ENCODE results near the gene CELF2. TPM values are rescaled to one million over a fixed set of nuclear protein-coding genes. Genes with fewer than 3 reads are reported as not detected.

The CELF2 gene
- total RNA-seq, 1 donor from 2014 or later = 33.8 TPM

GRCh38 chr10:11048707-11049278 is 31.1 kb downstream of the CELF2 start:
- TF ChIP-seq, protein P1, sequence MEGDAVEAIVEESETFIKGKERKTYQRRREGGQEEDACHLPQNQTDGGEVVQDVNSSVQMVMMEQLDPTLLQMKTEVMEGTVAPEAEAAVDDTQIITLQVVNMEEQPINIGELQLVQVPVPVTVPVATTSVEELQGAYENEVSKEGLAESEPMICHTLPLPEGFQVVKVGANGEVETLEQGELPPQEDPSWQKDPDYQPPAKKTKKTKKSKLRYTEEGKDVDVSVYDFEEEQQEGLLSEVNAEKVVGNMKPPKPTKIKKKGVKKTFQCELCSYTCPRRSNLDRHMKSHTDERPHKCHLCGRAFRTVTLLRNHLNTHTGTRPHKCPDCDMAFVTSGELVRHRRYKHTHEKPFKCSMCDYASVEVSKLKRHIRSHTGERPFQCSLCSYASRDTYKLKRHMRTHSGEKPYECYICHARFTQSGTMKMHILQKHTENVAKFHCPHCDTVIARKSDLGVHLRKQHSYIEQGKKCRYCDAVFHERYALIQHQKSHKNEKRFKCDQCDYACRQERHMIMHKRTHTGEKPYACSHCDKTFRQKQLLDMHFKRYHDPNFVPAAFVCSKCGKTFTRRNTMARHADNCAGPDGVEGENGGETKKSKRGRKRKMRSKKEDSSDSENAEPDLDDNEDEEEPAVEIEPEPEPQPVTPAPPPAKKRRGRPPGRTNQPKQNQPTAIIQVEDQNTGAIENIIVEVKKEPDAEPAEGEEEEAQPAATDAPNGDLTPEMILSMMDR (IDR thresholded peaks at IDR 0.05) = no peak
- no peak overlapping the region for H3K27ac Mint-ChIP-seq (ENCODE audit: unreplicated experiment)
- no peaks in the 10 kb centered on the region for H3K27me3 Mint-ChIP-seq (ENCODE audit: unreplicated experiment)
- no peak for DNase-seq (ENCODE audit: extremely low spot score, unreplicated experiment)
- H3K9me3 Mint-ChIP-seq (ENCODE audit: unreplicated experiment) = no peaks in the 10 kb centered on the region
- H3K36me3 Mint-ChIP-seq (ENCODE audit: unreplicated experiment) = peaks cover 3% of the 10 kb centered on the region
- peaks cover 4% of the 10 kb centered on the region for H3K4me1 Mint-ChIP-seq (ENCODE audit: unreplicated experiment)
- no peak overlapping the region for H3K4me3 Mint-ChIP-seq (ENCODE audit: unreplicated experiment)

GRCh38 chr10:11049806-11050205 is 32.1 kb downstream of the CELF2 start:
- TF ChIP-seq, protein P1 (IDR thresholded peaks at IDR 0.05) = no peak
- no peaks in the 10 kb centered on the region for H3K27me3 Mint-ChIP-seq (ENCODE audit: unreplicated experiment)
- DNase-seq (ENCODE audit: extremely low spot score, unreplicated experiment) = no peak
- no peak overlapping the region for H3K4me3 Mint-ChIP-seq (ENCODE audit: unreplicated experiment)
- no peaks in the 10 kb centered on the region for H3K9me3 Mint-ChIP-seq (ENCODE audit: unreplicated experiment)
- H3K27ac Mint-ChIP-seq (ENCODE audit: unreplicated experiment) = no peak overlapping the region
- H3K36me3 Mint-ChIP-seq (ENCODE audit: unreplicated experiment) = no peaks in the 10 kb centered on the region
- peaks cover 4% of the 10 kb centered on the region for H3K4me1 Mint-ChIP-seq (ENCODE audit: unreplicated experiment)

GRCh38 chr10:11050301-11051287 is 32.9 kb downstream of the CELF2 start:
- no peaks in the 10 kb centered on the region for H3K9me3 Mint-ChIP-seq (ENCODE audit: unreplicated experiment)
- H3K4me1 Mint-ChIP-seq (ENCODE audit: unreplicated experiment) = peaks cover 4% of the 10 kb centered on the region
- no peak overlapping the region for H3K4me3 Mint-ChIP-seq (ENCODE audit: unreplicated experiment)
- H3K27me3 Mint-ChIP-seq (ENCODE audit: unreplicated experiment) = no peaks in the 10 kb centered on the region
- H3K36me3 Mint-ChIP-seq (ENCODE audit: unreplicated experiment) = no peaks in the 10 kb centered on the region
- TF ChIP-seq, protein P1 (IDR thresholded peaks at IDR 0.05) = no peak
- H3K27ac Mint-ChIP-seq (ENCODE audit: unreplicated experiment) = no peak overlapping the region
- no peak for DNase-seq (ENCODE audit: extremely low spot score, unreplicated experiment)

DNA sequence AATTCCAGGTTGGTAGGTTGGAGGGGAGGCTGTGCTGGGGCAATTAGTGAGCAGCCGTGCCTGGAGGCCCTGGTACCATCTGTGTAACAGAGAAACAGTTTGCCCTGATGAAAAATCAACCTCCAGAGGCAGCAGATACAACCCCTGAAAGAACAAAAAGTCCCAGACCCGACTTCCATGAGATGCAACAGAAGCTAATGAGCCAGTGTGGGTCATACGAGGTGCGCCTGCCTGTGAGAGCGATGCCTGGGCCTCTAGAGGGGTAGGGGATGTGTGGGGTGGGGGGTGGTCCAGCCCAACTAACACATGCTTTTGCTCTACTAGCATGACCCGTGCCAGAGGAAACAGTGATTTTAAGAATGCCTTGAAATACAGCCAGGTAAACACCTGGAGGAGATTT is 39.3 kb downstream of the CELF2 start:
- H3K4me1 Mint-ChIP-seq (ENCODE audit: unreplicated experiment) = no peaks in the 10 kb centered on the region
- H3K27ac Mint-ChIP-seq (ENCODE audit: unreplicated experiment) = no peak overlapping the region
- H3K4me3 Mint-ChIP-seq (ENCODE audit: unreplicated experiment) = no peak overlapping the region
- DNase-seq (ENCODE audit: extremely low spot score, unreplicated experiment) = no peak
- H3K36me3 Mint-ChIP-seq (ENCODE audit: unreplicated experiment) = no peaks in the 10 kb centered on the region
- TF ChIP-seq, protein P1 (IDR thresholded peaks at IDR 0.05) = no peak
- H3K27me3 Mint-ChIP-seq (ENCODE audit: unreplicated experiment) = no peaks in the 10 kb centered on the region
- peaks cover 7% of the 10 kb centered on the region for H3K9me3 Mint-ChIP-seq (ENCODE audit: unreplicated experiment)

DNA sequence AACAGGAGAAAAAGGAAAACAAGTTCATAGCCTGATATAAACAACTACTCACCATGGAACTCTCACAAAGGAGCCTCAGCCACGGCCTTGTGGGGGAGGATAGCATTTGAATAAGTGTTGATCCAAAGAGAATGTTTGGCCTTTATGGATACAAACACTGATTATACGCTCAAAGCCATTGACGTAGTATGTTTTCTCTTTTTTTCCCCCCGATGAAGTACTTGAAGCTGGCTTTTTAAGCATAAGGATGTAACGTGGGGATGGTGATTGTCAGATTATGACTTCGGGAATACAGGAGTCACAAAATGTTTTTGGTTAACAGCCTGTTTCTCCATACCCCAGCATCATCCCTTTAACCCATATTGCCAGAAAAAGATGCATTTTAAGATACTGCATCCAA is 39.8 kb downstream of the CELF2 start:
- H3K4me3 Mint-ChIP-seq (ENCODE audit: unreplicated experiment) = no peak overlapping the region
- no peaks in the 10 kb centered on the region for H3K27me3 Mint-ChIP-seq (ENCODE audit: unreplicated experiment)
- H3K9me3 Mint-ChIP-seq (ENCODE audit: unreplicated experiment) = peaks cover 11% of the 10 kb centered on the region
- no peak overlapping the region for H3K27ac Mint-ChIP-seq (ENCODE audit: unreplicated experiment)
- no peaks in the 10 kb centered on the region for H3K36me3 Mint-ChIP-seq (ENCODE audit: unreplicated experiment)
- no peak for DNase-seq (ENCODE audit: extremely low spot score, unreplicated experiment)
- TF ChIP-seq, protein P1 (IDR thresholded peaks at IDR 0.05) = no peak
- H3K4me1 Mint-ChIP-seq (ENCODE audit: unreplicated experiment) = no peaks in the 10 kb centered on the region

Data from osteocyte (in vitro differentiated cells).